ENCODE data around the gene ZNF302. TPM values are rescaled to one million over a fixed set of nuclear protein-coding genes. Genes with fewer than 3 reads are reported as not detected.

Gene ZNF302
- total RNA-seq, 1 donor from 2014 or later = 74.5 TPM

GRCh38 chr19:34687348-34687747, 9.9 kb downstream of the ZNF302 start:
- TF ChIP-seq EZH2phosphoT487 (IDR thresholded peaks at IDR 0.05) (no peak), EZH2 (IDR thresholded peaks at IDR 0.05) (no peak), CTCF (IDR thresholded peaks at IDR 0.05) (no peak)
- H3K4me3 Mint-ChIP-seq = no peak overlapping the region
- Histone ChIP-seq H3K36me3 (peaks cover 25% of the 10 kb centered on the region), H3K27ac (no peak overlapping the region), H2AFZ (replicated peaks) (no peak overlapping the region), H3K27me3 (no peaks in the 10 kb centered on the region), H3K79me2 (ENCODE audit: low read depth) (no peaks in the 10 kb centered on the region), H3F3A (ENCODE audit: low read depth) (no peaks in the 10 kb centered on the region), H3K4me1 (no peaks in the 10 kb centered on the region), H3K9me3 (ENCODE audit: low read depth) (peaks cover 11% of the 10 kb centered on the region), H3K9ac (no peak overlapping the region), H3K4me2 (no peak overlapping the region), H4K20me1 (ENCODE audit: low read depth) (no peaks in the 10 kb centered on the region), H3K4me3 (no peak overlapping the region)
- peaks cover 42% of the 10 kb centered on the region for H3K36me3 Mint-ChIP-seq
- no peaks in the 10 kb centered on the region for H3K27me3 Mint-ChIP-seq (ENCODE audit: insufficient read depth, low read depth)
- H3K9me3 Mint-ChIP-seq = peaks cover 47% of the 10 kb centered on the region
- no peak overlapping the region for H3K27ac Mint-ChIP-seq
- H3K4me1 Mint-ChIP-seq = no peaks in the 10 kb centered on the region
- DNase-seq (ENCODE audit: low spot score) = no peak

GRCh38 chr19:34688592-34688991, 11.1 kb downstream of the ZNF302 start:
- Histone ChIP-seq H4K20me1 (ENCODE audit: low read depth) (no peaks in the 10 kb centered on the region), H3K9me3 (ENCODE audit: low read depth) (peaks cover 11% of the 10 kb centered on the region), H3K27me3 (peaks cover 3% of the 10 kb centered on the region), H3K4me3 (no peak overlapping the region), H3F3A (ENCODE audit: low read depth) (no peaks in the 10 kb centered on the region), H3K36me3 (peaks cover 15% of the 10 kb centered on the region), H3K27ac (no peak overlapping the region), H3K9ac (no peak overlapping the region), H3K4me1 (no peaks in the 10 kb centered on the region), H3K4me2 (no peak overlapping the region), H3K79me2 (ENCODE audit: low read depth) (no peaks in the 10 kb centered on the region), H2AFZ (replicated peaks) (no peak overlapping the region)
- DNase-seq (ENCODE audit: low spot score) = no peak
- Mint-ChIP-seq H3K9me3 (peaks cover 37% of the 10 kb centered on the region), H3K4me3 (no peak overlapping the region), H3K27ac (no peak overlapping the region), H3K27me3 (ENCODE audit: insufficient read depth, low read depth) (peaks cover 2% of the 10 kb centered on the region), H3K36me3 (peaks cover 31% of the 10 kb centered on the region), H3K4me1 (no peaks in the 10 kb centered on the region)
- TF ChIP-seq EZH2phosphoT487 (IDR thresholded peaks at IDR 0.05) (no peak), EZH2 (IDR thresholded peaks at IDR 0.05) (no peak), CTCF (IDR thresholded peaks at IDR 0.05) (no peak)

- Histone ChIP-seq H3K9ac (no peak overlapping the region), H3K36me3 (peaks cover 4% of the 10 kb centered on the region), H4K20me1 (ENCODE audit: low read depth) (no peaks in the 10 kb centered on the region), H3K9me3 (ENCODE audit: low read depth) (peaks cover 7% of the 10 kb centered on the region), H3F3A (ENCODE audit: low read depth) (no peaks in the 10 kb centered on the region), H3K79me2 (ENCODE audit: low read depth) (no peaks in the 10 kb centered on the region), H3K27ac (no peak overlapping the region), H3K27me3 (peaks cover 4% of the 10 kb centered on the region), H2AFZ (replicated peaks) (no peak overlapping the region), H3K4me3 (no peak overlapping the region), H3K4me2 (no peak overlapping the region), H3K4me1 (no peaks in the 10 kb centered on the region)
- Mint-ChIP-seq H3K4me3 (no peak overlapping the region), H3K27me3 (ENCODE audit: insufficient read depth, low read depth) (peaks cover 2% of the 10 kb centered on the region), H3K27ac (no peak overlapping the region), H3K36me3 (peaks cover 13% of the 10 kb centered on the region), H3K9me3 (peaks cover 21% of the 10 kb centered on the region), H3K4me1 (no peaks in the 10 kb centered on the region)
- TF ChIP-seq EZH2phosphoT487 (IDR thresholded peaks at IDR 0.05) (no peak), CTCF (IDR thresholded peaks at IDR 0.05) (no peak), EZH2 (IDR thresholded peaks at IDR 0.05) (no peak)
- no peak for DNase-seq (ENCODE audit: low spot score)
Observed at GRCh38 chr19:34690372-34690771, 12.9 kb downstream of the ZNF302 start.
